DND-41 (cell line): Measurements from ENCODE around the gene USP6.

Experiments used
- CTCF ChIP-seq: IDR thresholded peaks from 2 replicates; pipeline ENCODE4 v1.5.1; 2012; ENCODE audit warnings: borderline replicate concordance, low read length, moderate library complexity, mild to moderate bottlenecking; ENCODE audit not compliant: poor library complexity, severe bottlenecking; ENCODE audit errors: extremely low read depth
- EZH2 ChIP-seq: IDR thresholded peaks from 3 replicates; pipeline ENCODE4 v1.6.1; 2012; ENCODE audit warnings: borderline replicate concordance, low read depth, mild to moderate bottlenecking, moderate library complexity, low read length, inconsistent platforms; ENCODE audit not compliant: severe bottlenecking

- no peak for TF ChIP-seq CTCF
- TF ChIP-seq EZH2: no peak
Measured at GRCh38 chr17:5097101-5097834, 18.6 kb upstream of the USP6 start.
